ENCODE measurements around the gene ZNF768.
"Not testable (repeated sequence)": the region's sequence is repeated elsewhere in the genome, so short reads cannot be mapped to it uniquely, and the experiment has no call there.

Gene ZNF768

GRCh38 chr16:30478766-30479478, 47.4 kb downstream of the ZNF768 start:
- no peak for DNase-seq
- Histone ChIP-seq H3K9me3 (no peaks in the 10 kb centered on the region), H3K27me3 (peaks cover 0 to 20% of the 10 kb centered on the region in 2 donors), H3K36me3 (no peaks in the 10 kb centered on the region), H3K27ac (no peak overlapping the region), H3K4me3 (no peak overlapping the region), H3K4me1 (no peaks in the 10 kb centered on the region)
- intact Hi-C loops (cut with DNase I; ENCODE audit: low total_unique reads) = no loop called here
- TF ChIP-seq CTCF (IDR thresholded peaks at IDR 0.05) = no peak

- DNase-seq; intact Hi-C loops (cut with DNase I; ENCODE audit: low total_unique reads); H3K4me3 ChIP-seq; H3K27ac ChIP-seq; H3K9me3 ChIP-seq; H3K36me3 ChIP-seq; H3K4me1 ChIP-seq: not testable (repeated sequence)
- peaks cover 0 to 31% of the 10 kb centered on the region in 2 donors for H3K27me3 ChIP-seq
These were observed 48.6 kb downstream of the ZNF768 start for GRCh38 chr16:30477773-30478172.

- Histone ChIP-seq H3K9me3 (no peaks in the 10 kb centered on the region), H3K4me3 (no peak overlapping the region), H3K27ac (no peak overlapping the region), H3K4me1 (no peaks in the 10 kb centered on the region), H3K27me3 (peaks cover 0 to 39% of the 10 kb centered on the region in 2 donors), H3K36me3 (no peaks in the 10 kb centered on the region)
- intact Hi-C loops (cut with DNase I; ENCODE audit: low total_unique reads) = no loop called here
- no peak for TF ChIP-seq CTCF (IDR thresholded peaks at IDR 0.05)
- DNase-seq = no peak
These were observed 49.4 kb downstream of the ZNF768 start for GRCh38 chr16:30476991-30477390.

- no peaks in the 10 kb centered on the region for H3K9me3 ChIP-seq
- H3K36me3 ChIP-seq = no peaks in the 10 kb centered on the region
- no peak overlapping the region for H3K27ac ChIP-seq
- H3K4me1 ChIP-seq = no peaks in the 10 kb centered on the region
- TF ChIP-seq CTCF (IDR thresholded peaks at IDR 0.05) = no peak
- H3K27me3 ChIP-seq = peaks cover 0 to 39% of the 10 kb centered on the region in 2 donors
- intact Hi-C loops (cut with DNase I; ENCODE audit: low total_unique reads) = no loop called here
- no peak for DNase-seq
- H3K4me3 ChIP-seq = no peak overlapping the region
These were observed 51.7 kb downstream of the ZNF768 start for GRCh38 chr16:30474684-30475083.

- H3K4me1 ChIP-seq = no peaks in the 10 kb centered on the region
- no peak for TF ChIP-seq CTCF (IDR thresholded peaks at IDR 0.05)
- H3K4me3 ChIP-seq = no peak overlapping the region
- H3K27ac ChIP-seq = no peak overlapping the region
- intact Hi-C loops (cut with DNase I; ENCODE audit: low total_unique reads) = no loop called here
- no peaks in the 10 kb centered on the region for H3K36me3 ChIP-seq
- H3K27me3 ChIP-seq = peaks cover 0 to 38% of the 10 kb centered on the region in 2 donors
- DNase-seq = no peak
- H3K9me3 ChIP-seq = no peaks in the 10 kb centered on the region
These were observed 52.3 kb downstream of the ZNF768 start for GRCh38 chr16:30474074-30474452.
